GM18526 (cell line): Measurements from ENCODE around the gene OR6B3.

ENCODE experiments used
- POLR2A ChIP-seq: IDR thresholded peaks from 3 replicates; pipeline ENCODE4 v1.6.1; 2011; ENCODE audit not compliant: insufficient read length; ENCODE audit errors: extremely low read depth

Gene OR6B3

GRCh38 chr2:240053173-240054155 lies at the start of gene OR6B3:
Gene OR6B3 (minus strand): TSS chr2:240053521.
- no peak for TF ChIP-seq POLR2A

- TF ChIP-seq POLR2A: no peak
Observed at GRCh38 chr2:240098349-240098748, 45.0 kb upstream of the OR6B3 start.

- TF ChIP-seq POLR2A: no peak
Observed at GRCh38 chr2:240095556-240096523, 42.5 kb upstream of the OR6B3 start.

- TF ChIP-seq POLR2A: no peak
Observed at GRCh38 chr2:240089306-240089705, 36.0 kb upstream of the OR6B3 start.

- no peak for TF ChIP-seq POLR2A
Observed at GRCh38 chr2:240086563-240086962, 33.2 kb upstream of the OR6B3 start.

- no peak for TF ChIP-seq POLR2A
Observed at GRCh38 chr2:240078631-240079030, 25.3 kb upstream of the OR6B3 start.

GRCh38 chr2:240077442-240077841 lies 24.1 kb upstream of the OR6B3 start:
- no peak for TF ChIP-seq POLR2A

- no peak for TF ChIP-seq POLR2A
Observed at GRCh38 chr2:240074545-240074944, 21.2 kb upstream of the OR6B3 start.

GRCh38 chr2:240070907-240071306 lies 17.6 kb upstream of the OR6B3 start:
- TF ChIP-seq POLR2A: no peak

- TF ChIP-seq POLR2A: no peak
Observed at GRCh38 chr2:240069829-240070228, 16.5 kb upstream of the OR6B3 start.

- TF ChIP-seq POLR2A: no peak
Observed at GRCh38 chr2:240068193-240068592, 14.9 kb upstream of the OR6B3 start.

- no peak for TF ChIP-seq POLR2A
Observed at GRCh38 chr2:240066489-240066888, 13.2 kb upstream of the OR6B3 start.

- no peak for TF ChIP-seq POLR2A
Observed at GRCh38 chr2:240064898-240065297, 11.6 kb upstream of the OR6B3 start.

GRCh38 chr2:240060977-240061591 lies 7.8 kb upstream of the OR6B3 start:
- no peak for TF ChIP-seq POLR2A

- TF ChIP-seq POLR2A: no peak
Observed at GRCh38 chr2:240056678-240057077, 3.4 kb upstream of the OR6B3 start.
